ENCODE results near the gene NATD1.
"Not testable (repeated sequence)": the region's sequence is repeated elsewhere in the genome, so short reads cannot be mapped to it uniquely, and the experiment has no call there.

Gene NATD1

GRCh38 chr17:21194226-21194625, 59.0 kb downstream of the NATD1 start:
- FAIRE-seq (no peak), DNase-seq (ENCODE audit: low spot score) (no peak)

- FAIRE-seq (no peak), DNase-seq (ENCODE audit: low spot score) (no peak)
Observed at GRCh38 chr17:21193031-21193430, 60.2 kb downstream of the NATD1 start.

GRCh38 chr17:21192414-21192813, 60.8 kb downstream of the NATD1 start:
- DNase-seq (ENCODE audit: low spot score); FAIRE-seq: not testable (repeated sequence)

- no peak for DNase-seq (ENCODE audit: low spot score)
- no peak for FAIRE-seq
Observed at GRCh38 chr17:21191698-21192097, 61.5 kb downstream of the NATD1 start.

- no peak for DNase-seq (ENCODE audit: low spot score)
- FAIRE-seq: no peak
Observed at GRCh38 chr17:21190078-21190477, 63.1 kb downstream of the NATD1 start.

GRCh38 chr17:21189361-21189760, 63.8 kb downstream of the NATD1 start:
- FAIRE-seq (no peak), DNase-seq (ENCODE audit: low spot score) (no peak)
